ENCODE measurements around the gene TSHZ2.

TSHZ2 gene

GRCh38 chr20:53274365-53274764 lies 302.2 kb downstream of the TSHZ2 start:
- DNase-seq (ENCODE audit: low read depth in 2 of 3, low spot score in 1 of 3) = no peak

GRCh38 chr20:53274807-53275206 lies 302.6 kb downstream of the TSHZ2 start:
- no peak for DNase-seq (ENCODE audit: low read depth in 2 of 3, low spot score in 1 of 3)

- DNase-seq (ENCODE audit: low read depth in 2 of 3, low spot score in 1 of 3) = no peak
Observed at GRCh38 chr20:53276143-53276542, 304.0 kb downstream of the TSHZ2 start.

- DNase-seq (ENCODE audit: low read depth in 2 of 3, low spot score in 1 of 3) = no peak
Observed at GRCh38 chr20:53278555-53278954, 306.4 kb downstream of the TSHZ2 start.

- no peak for DNase-seq (ENCODE audit: low read depth in 2 of 3, low spot score in 1 of 3)
Observed at GRCh38 chr20:53279735-53280134, 307.6 kb downstream of the TSHZ2 start.

- no peak for DNase-seq (ENCODE audit: low read depth in 2 of 3, low spot score in 1 of 3)
Observed at GRCh38 chr20:53281557-53282117, 309.5 kb downstream of the TSHZ2 start.

- DNase-seq (ENCODE audit: low read depth in 2 of 3, low spot score in 1 of 3) = no peak
Observed at GRCh38 chr20:53282217-53282955, 310.2 kb downstream of the TSHZ2 start.

GRCh38 chr20:53283011-53283410 lies 310.9 kb downstream of the TSHZ2 start:
- no peak for DNase-seq (ENCODE audit: low read depth in 2 of 3, low spot score in 1 of 3)

GRCh38 chr20:53283597-53283996 lies 311.4 kb downstream of the TSHZ2 start:
- DNase-seq (ENCODE audit: low read depth in 2 of 3, low spot score in 1 of 3) = no peak

- DNase-seq (ENCODE audit: low read depth in 2 of 3, low spot score in 1 of 3) = no peak
Observed at GRCh38 chr20:53284256-53284655, 312.1 kb downstream of the TSHZ2 start.

GRCh38 chr20:53284696-53285095 lies 312.5 kb downstream of the TSHZ2 start:
- DNase-seq (ENCODE audit: low read depth in 2 of 3, low spot score in 1 of 3) = no peak

GRCh38 chr20:53287357-53288042 lies 315.3 kb downstream of the TSHZ2 start:
- DNase-seq (ENCODE audit: low read depth in 2 of 3, low spot score in 1 of 3) = no peak

GRCh38 chr20:53291548-53291947 lies 319.4 kb downstream of the TSHZ2 start:
- no peak for DNase-seq (ENCODE audit: low read depth in 2 of 3, low spot score in 1 of 3)

- no peak for DNase-seq (ENCODE audit: low read depth in 2 of 3, low spot score in 1 of 3)
Observed at GRCh38 chr20:53292347-53292746, 320.2 kb downstream of the TSHZ2 start.

GRCh38 chr20:53294804-53295203 lies 322.6 kb downstream of the TSHZ2 start:
- no peak for DNase-seq (ENCODE audit: low read depth in 2 of 3, low spot score in 1 of 3)

GRCh38 chr20:53296025-53296424 lies 323.9 kb downstream of the TSHZ2 start:
- DNase-seq (ENCODE audit: low read depth in 2 of 3, low spot score in 1 of 3) = no peak

GRCh38 chr20:53296451-53297153 lies 324.4 kb downstream of the TSHZ2 start:
- no peak for DNase-seq (ENCODE audit: low read depth in 2 of 3, low spot score in 1 of 3)

GRCh38 chr20:53297154-53297529 lies 325.0 kb downstream of the TSHZ2 start:
- no peak for DNase-seq (ENCODE audit: low read depth in 2 of 3, low spot score in 1 of 3)

GRCh38 chr20:53298260-53298659 lies 326.1 kb downstream of the TSHZ2 start:
- DNase-seq (ENCODE audit: low read depth in 2 of 3, low spot score in 1 of 3) = no peak

GRCh38 chr20:53298911-53299310 lies 326.8 kb downstream of the TSHZ2 start:
- DNase-seq (ENCODE audit: low read depth in 2 of 3, low spot score in 1 of 3) = no peak

- DNase-seq (ENCODE audit: low read depth in 2 of 3, low spot score in 1 of 3) = no peak
Observed at GRCh38 chr20:53299831-53300230, 327.7 kb downstream of the TSHZ2 start.

GRCh38 chr20:53301869-53302268 lies 329.7 kb downstream of the TSHZ2 start:
- no peak for DNase-seq (ENCODE audit: low read depth in 2 of 3, low spot score in 1 of 3)
